Islet of Langerhans (tissue), 1 donor: ENCODE results near the gene ARL4D.
"Not testable (repeated sequence)": the region's sequence is repeated elsewhere in the genome, so short reads cannot be mapped to it uniquely, and the experiment has no call there.

ENCODE experiments used
- FAIRE-seq: peaks from one replicate; lab custom pipeline; 2011; peaks lifted over from hg19 to GRCh38; lab: Jason Lieb, UNC

Gene ARL4D

GRCh38 chr17:43398724-43399595 lies at the start of gene ARL4D:
ARL4D (plus strand) TSS chr17:43398993; CDS start chr17:43399733, 740 bp downstream.
- FAIRE-seq = no peak

GRCh38 chr17:43349142-43349541 lies 49.7 kb upstream of the ARL4D start:
- no peak for FAIRE-seq

- FAIRE-seq = no peak
These were observed 47.9 kb upstream of the ARL4D start for GRCh38 chr17:43350888-43351361.

- FAIRE-seq = no peak
These were observed 47.1 kb upstream of the ARL4D start for GRCh38 chr17:43351691-43352090.

GRCh38 chr17:43352579-43353331 lies 46.0 kb upstream of the ARL4D start:
- FAIRE-seq = no peak

- FAIRE-seq = no peak
These were observed 45.4 kb upstream of the ARL4D start for GRCh38 chr17:43353393-43353792.

GRCh38 chr17:43354371-43354770 lies 44.4 kb upstream of the ARL4D start:
- FAIRE-seq = no peak

- no peak for FAIRE-seq
These were observed 42.3 kb upstream of the ARL4D start for GRCh38 chr17:43356450-43356849.

GRCh38 chr17:43356999-43357398 lies 41.8 kb upstream of the ARL4D start:
- no peak for FAIRE-seq

GRCh38 chr17:43359469-43360110 lies 39.2 kb upstream of the ARL4D start:
- FAIRE-seq = no peak

GRCh38 chr17:43360376-43360738 lies 38.4 kb upstream of the ARL4D start:
- no peak for FAIRE-seq

GRCh38 chr17:43360739-43361505 lies 37.9 kb upstream of the ARL4D start:
- FAIRE-seq = peak; percentile 61

- no peak for FAIRE-seq
These were observed 35.4 kb upstream of the ARL4D start for GRCh38 chr17:43363181-43363925.

GRCh38 chr17:43363926-43364285 lies 34.9 kb upstream of the ARL4D start:
- no peak for FAIRE-seq

GRCh38 chr17:43365356-43365755 lies 33.4 kb upstream of the ARL4D start:
- FAIRE-seq = no peak

- FAIRE-seq = not testable (repeated sequence)
These were observed 32.9 kb upstream of the ARL4D start for GRCh38 chr17:43365921-43366320.

GRCh38 chr17:43366891-43367736 lies 31.7 kb upstream of the ARL4D start:
- no peak for FAIRE-seq

GRCh38 chr17:43367737-43368242 lies 31.0 kb upstream of the ARL4D start:
- peak; percentile 95 for FAIRE-seq

- no peak for FAIRE-seq
These were observed 29.9 kb upstream of the ARL4D start for GRCh38 chr17:43368740-43369506.
